ENCODE results near the gene PDZRN3.

DNA sequence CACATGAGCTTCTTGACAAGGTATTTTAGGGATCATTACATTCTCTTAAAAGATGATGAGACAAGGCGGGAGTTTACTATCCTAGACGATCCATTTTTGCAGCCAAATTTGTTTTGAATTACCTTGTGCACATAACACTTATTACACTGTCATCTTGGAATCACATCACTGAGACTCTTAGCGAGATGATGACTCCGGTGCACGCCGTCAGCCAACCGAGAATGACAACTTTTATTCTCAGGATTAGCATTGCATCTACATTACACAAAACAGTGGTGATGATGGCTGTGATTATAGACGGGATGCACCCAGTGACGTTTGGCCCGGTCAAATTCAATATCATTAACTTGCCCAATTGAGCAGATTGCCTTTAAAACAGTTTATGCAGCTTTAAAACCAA, 216.1 kb downstream of the PDZRN3 start:
- TF ChIP-seq EZH2 (IDR thresholded peaks at IDR 0.05; ENCODE audit: low read depth, unreplicated experiment), result no peak
- TF ChIP-seq, protein P1, sequence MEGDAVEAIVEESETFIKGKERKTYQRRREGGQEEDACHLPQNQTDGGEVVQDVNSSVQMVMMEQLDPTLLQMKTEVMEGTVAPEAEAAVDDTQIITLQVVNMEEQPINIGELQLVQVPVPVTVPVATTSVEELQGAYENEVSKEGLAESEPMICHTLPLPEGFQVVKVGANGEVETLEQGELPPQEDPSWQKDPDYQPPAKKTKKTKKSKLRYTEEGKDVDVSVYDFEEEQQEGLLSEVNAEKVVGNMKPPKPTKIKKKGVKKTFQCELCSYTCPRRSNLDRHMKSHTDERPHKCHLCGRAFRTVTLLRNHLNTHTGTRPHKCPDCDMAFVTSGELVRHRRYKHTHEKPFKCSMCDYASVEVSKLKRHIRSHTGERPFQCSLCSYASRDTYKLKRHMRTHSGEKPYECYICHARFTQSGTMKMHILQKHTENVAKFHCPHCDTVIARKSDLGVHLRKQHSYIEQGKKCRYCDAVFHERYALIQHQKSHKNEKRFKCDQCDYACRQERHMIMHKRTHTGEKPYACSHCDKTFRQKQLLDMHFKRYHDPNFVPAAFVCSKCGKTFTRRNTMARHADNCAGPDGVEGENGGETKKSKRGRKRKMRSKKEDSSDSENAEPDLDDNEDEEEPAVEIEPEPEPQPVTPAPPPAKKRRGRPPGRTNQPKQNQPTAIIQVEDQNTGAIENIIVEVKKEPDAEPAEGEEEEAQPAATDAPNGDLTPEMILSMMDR (conservative IDR thresholded peaks at IDR 0.05; ENCODE audit: low read depth in 2 of 2), result no peak
- no peak for TF ChIP-seq POLR2AphosphoS5 (IDR thresholded peaks at IDR 0.05; ENCODE audit: low read depth)
- TF ChIP-seq, protein P2, sequence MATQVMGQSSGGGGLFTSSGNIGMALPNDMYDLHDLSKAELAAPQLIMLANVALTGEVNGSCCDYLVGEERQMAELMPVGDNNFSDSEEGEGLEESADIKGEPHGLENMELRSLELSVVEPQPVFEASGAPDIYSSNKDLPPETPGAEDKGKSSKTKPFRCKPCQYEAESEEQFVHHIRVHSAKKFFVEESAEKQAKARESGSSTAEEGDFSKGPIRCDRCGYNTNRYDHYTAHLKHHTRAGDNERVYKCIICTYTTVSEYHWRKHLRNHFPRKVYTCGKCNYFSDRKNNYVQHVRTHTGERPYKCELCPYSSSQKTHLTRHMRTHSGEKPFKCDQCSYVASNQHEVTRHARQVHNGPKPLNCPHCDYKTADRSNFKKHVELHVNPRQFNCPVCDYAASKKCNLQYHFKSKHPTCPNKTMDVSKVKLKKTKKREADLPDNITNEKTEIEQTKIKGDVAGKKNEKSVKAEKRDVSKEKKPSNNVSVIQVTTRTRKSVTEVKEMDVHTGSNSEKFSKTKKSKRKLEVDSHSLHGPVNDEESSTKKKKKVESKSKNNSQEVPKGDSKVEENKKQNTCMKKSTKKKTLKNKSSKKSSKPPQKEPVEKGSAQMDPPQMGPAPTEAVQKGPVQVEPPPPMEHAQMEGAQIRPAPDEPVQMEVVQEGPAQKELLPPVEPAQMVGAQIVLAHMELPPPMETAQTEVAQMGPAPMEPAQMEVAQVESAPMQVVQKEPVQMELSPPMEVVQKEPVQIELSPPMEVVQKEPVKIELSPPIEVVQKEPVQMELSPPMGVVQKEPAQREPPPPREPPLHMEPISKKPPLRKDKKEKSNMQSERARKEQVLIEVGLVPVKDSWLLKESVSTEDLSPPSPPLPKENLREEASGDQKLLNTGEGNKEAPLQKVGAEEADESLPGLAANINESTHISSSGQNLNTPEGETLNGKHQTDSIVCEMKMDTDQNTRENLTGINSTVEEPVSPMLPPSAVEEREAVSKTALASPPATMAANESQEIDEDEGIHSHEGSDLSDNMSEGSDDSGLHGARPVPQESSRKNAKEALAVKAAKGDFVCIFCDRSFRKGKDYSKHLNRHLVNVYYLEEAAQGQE (IDR thresholded peaks at IDR 0.05; ENCODE audit: unreplicated experiment), result no peak
- TF ChIP-seq ETS1 (IDR thresholded peaks at IDR 0.05), result no peak
- TF ChIP-seq EZH2phosphoT487 (IDR thresholded peaks at IDR 0.05; ENCODE audit: unreplicated experiment), result no peak
- no peak for TF ChIP-seq ZNF331 (CRISPR knock-in tag; IDR thresholded peaks at IDR 0.05; ENCODE audit: low read depth)
- no peak for TF ChIP-seq CREB1 (CRISPR knock-in tag; IDR thresholded peaks at IDR 0.05; ENCODE audit: low read depth)
